GM06990 (cell line): ENCODE results near the gene BLOC1S5.
"Not testable (repeated sequence)": the region's sequence is repeated elsewhere in the genome, so short reads cannot be mapped to it uniquely, and the experiment has no call there.

ENCODE experiments used
- DNase-seq: peaks from one replicate; pipeline ENCODE4 v3.0.0-alpha.2; 2011; ENCODE audit not compliant: insufficient read length; ENCODE audit errors: extremely low read depth
- H3K27me3 ChIP-seq: replicated peaks from 2 replicates; pipeline ENCODE4 v1.6.0; 2011; ENCODE audit warnings: low read length; ENCODE audit not compliant: control insufficient read depth, insufficient read depth
- H3K36me3 ChIP-seq: 2 replicates; pipeline ENCODE4 v1.5.1; 2011; ENCODE audit warnings: low read length; ENCODE audit not compliant: control insufficient read depth, insufficient read depth
- H3K4me3 ChIP-seq: replicated peaks from 2 replicates; pipeline ENCODE4 v1.5.1; 2011; ENCODE audit warnings: low read depth, mild to moderate bottlenecking, control low read depth, low read length
- TF ChIP-seq, protein P1 (sequence below): IDR thresholded peaks from 2 replicates; pipeline ENCODE4 v1.5.1; 2011; ENCODE audit warnings: low read length, control low read depth, mild to moderate bottlenecking, inconsistent platforms; ENCODE audit not compliant: insufficient read depth, poor library complexity, severe bottlenecking

The BLOC1S5 gene

DNA sequence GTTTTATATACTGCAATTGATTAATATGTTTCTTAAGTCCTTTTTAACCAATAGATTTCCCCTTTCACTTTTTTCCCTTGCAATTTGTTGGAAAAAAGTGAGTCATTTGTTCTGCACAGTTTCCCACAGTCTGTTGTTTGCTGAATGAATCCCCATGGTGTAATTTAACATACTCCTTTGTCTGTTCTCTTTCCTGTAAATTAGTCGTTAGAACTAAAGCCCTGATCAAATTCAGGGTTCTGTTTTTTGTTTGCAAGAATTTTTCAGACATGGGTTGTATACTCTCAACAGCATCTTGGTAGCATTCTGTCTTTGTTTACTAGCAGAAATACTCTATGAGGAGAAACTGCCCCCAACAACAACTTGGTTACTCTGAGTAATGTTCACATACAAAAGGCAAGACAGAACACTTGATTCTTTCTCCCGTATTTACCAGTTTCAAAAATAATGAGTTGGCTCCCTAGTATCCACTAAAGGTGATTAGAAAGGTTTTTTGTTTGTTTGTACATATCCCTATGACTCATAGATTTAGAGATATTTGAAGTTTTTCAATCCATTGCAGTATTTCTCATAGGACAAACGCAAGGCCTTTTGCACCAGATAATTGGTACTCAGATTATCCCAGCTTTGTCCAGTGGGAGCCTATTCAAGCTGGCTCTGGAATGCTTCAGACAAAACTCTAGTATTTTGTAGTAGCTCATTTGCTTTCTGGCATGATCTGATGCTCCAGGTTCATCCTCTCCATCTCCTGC lies 16.5 kb downstream of the BLOC1S5 start:
- Histone ChIP-seq H3K4me3 (no peak overlapping the region), H3K36me3 (no peaks in the 10 kb centered on the region), H3K27me3 (no peaks in the 10 kb centered on the region)
- TF ChIP-seq, protein P1, sequence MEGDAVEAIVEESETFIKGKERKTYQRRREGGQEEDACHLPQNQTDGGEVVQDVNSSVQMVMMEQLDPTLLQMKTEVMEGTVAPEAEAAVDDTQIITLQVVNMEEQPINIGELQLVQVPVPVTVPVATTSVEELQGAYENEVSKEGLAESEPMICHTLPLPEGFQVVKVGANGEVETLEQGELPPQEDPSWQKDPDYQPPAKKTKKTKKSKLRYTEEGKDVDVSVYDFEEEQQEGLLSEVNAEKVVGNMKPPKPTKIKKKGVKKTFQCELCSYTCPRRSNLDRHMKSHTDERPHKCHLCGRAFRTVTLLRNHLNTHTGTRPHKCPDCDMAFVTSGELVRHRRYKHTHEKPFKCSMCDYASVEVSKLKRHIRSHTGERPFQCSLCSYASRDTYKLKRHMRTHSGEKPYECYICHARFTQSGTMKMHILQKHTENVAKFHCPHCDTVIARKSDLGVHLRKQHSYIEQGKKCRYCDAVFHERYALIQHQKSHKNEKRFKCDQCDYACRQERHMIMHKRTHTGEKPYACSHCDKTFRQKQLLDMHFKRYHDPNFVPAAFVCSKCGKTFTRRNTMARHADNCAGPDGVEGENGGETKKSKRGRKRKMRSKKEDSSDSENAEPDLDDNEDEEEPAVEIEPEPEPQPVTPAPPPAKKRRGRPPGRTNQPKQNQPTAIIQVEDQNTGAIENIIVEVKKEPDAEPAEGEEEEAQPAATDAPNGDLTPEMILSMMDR, result no peak
- no peak for DNase-seq

DNA sequence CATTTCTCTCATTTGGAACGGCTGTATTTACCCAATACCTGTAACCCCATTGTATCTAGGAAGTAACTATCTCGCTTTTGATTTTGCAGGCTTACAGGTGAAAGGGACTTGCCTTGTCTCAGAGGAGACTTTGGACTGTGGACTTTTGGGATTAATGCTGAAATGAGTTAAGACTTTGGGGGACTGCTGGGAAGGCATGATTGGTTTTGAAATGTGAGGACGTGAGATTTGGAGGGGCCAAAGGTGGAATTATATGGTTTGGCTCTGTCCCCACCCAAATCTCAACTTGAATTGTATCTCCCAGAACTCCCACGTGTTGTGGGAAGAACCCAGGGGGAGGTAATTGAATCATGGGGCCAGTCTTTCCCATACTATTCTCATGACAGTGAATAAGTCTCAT lies 18.4 kb downstream of the BLOC1S5 start:
- not testable (repeated sequence) for H3K27me3 ChIP-seq, DNase-seq, H3K36me3 ChIP-seq, H3K4me3 ChIP-seq

DNA sequence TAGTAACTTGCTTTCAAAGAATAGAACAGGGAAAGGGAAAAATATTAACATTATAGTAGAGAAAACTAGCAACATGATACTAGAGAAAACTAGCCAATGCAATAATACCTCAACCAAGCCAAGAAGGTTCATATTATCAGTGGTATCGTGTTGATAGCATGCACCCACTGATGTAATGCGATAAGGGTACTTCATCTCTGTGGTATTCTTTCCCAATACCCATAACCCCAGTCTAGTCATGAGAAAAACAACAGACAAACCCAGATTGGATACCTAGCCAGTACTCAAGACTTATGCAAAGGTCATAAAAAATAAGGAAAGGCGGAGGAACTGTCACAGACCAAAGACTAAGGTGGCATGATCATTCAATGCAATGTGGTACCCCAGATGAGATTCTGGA lies 21.0 kb downstream of the BLOC1S5 start:
- DNase-seq, result no peak
- TF ChIP-seq, protein P1, result no peak
- no peak overlapping the region for H3K4me3 ChIP-seq
- H3K27me3 ChIP-seq, result no peaks in the 10 kb centered on the region
- peaks cover 1% of the 10 kb centered on the region; the same call in 1 of the 2 replicates for H3K36me3 ChIP-seq

DNA sequence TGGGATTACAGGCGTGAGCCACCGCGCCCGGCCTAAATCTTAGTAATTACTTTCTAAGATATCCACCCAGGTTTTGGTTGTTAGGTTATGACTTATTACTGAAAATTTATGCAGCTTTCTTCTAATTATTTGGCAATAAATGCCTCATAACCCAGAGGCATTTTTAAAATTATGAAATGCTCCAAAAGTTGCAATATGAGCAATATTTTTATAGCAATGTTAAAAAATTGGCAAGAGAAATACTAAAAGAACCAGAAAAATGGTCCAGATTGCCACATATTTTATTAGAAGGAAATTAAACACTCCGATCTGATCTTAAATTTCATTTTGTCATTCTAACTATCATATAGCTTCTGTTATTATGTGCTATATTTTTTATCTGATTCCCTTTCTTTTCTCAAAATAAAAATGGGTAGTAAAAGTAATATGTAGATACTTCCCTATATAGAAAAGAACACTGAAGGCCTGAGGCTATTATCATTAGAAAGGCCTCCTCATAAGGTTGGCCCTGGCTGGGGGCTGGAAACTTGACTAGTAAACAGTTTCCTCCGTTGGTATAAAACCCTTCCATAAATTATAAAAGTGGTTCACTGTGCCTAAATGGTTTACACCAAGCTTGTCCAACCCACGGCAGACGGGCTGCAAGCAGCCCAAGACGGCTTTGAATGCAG lies 22.1 kb downstream of the BLOC1S5 start:
- Histone ChIP-seq H3K4me3 (no peak overlapping the region), H3K27me3 (no peaks in the 10 kb centered on the region), H3K36me3 (peaks cover 1% of the 10 kb centered on the region; the same call in 1 of the 2 replicates)
- DNase-seq, result no peak
- TF ChIP-seq, protein P1, result no peak

DNA sequence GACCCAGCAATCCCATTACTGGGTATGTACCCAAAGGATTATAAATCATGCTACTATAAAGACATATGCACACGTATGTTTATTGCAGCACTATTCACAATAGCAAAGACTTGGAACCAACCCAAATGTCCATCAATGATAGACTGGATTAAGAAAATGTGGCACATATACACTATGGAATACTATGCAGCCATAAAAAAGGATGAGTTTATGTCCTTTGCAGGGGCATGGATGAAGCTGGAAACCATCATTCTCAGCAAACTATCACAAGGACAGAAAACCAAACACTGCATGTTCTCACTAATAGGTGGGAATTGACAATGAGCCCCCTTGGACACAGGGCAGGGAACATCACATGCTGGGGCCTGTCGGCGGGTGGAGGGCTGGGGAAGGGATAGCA lies 30.1 kb downstream of the BLOC1S5 start:
- not testable (repeated sequence) for H3K4me3 ChIP-seq, H3K36me3 ChIP-seq, H3K27me3 ChIP-seq, DNase-seq

DNA sequence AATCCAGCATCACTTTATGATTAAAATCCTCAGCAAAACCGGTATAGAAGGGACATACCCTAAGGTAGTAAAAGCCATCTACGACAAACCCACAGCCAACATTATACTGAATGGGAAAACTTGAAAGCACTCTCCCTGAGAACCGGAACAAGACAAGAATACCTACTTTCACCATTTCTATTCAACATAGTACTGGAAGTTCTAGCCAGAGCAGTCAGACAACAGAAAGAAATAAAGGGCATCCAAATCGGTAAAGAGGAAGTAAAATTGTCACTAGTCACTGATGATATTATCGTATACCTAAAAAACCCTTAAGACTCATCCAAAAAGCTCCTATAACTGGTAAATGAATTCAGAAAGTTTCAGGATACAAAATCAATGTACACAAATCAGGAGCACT lies 33.3 kb downstream of the BLOC1S5 start:
- no peak for DNase-seq
- Histone ChIP-seq H3K36me3 (no peaks in the 10 kb centered on the region), H3K4me3 (no peak overlapping the region), H3K27me3 (no peaks in the 10 kb centered on the region)
- TF ChIP-seq, protein P1, result no peak
